HepG2 (cell line): Measurements from ENCODE around the gene FBXO10. TPM values are rescaled to one million over a fixed set of nuclear protein-coding genes. Genes with fewer than 3 reads are reported as not detected.
A peak's percentile ranks its signal among the peaks of the same experiment; 100 is the strongest.

Source experiments
- ATAC-seq: fragments of 200-7000 bp; cut with Tn5 transposase; 3 replicates; pipeline ENCODE4 v1.9.1; 2020; ENCODE audit warnings: mild to moderate bottlenecking, moderate library complexity
- BruUV-seq: library from RNA; stranded (reverse); fragments of 400-500 nt; replicated peaks from 2 replicates; lab custom pipeline; 2021; lab: Mats Ljungman, UMichigan
- CTCF ChIA-PET: fragments of 300-600 bp; formaldehyde crosslinking; extraction: SDS; loops from one replicate; lab custom pipeline; 2021; ENCODE audit warnings: low total read pairs, inconsistent platforms, low intra/inter-chr PET ratio; lab: Yijun Ruan, JAX
- POLR2A ChIA-PET: fragments of 350-600 bp; sonication (Branson Sonifier 250); formaldehyde crosslinking; loops from one replicate; lab custom pipeline; 2020; ENCODE audit warnings: antibody characterized with exemption, inconsistent platforms; lab: Yijun Ruan, JAX
- DNase-seq: peaks from one replicate; pipeline ENCODE4 v3.0.0-alpha.2; 2015; ENCODE audit warnings: low spot score
- FAIRE-seq: peaks from 3 replicates; lab custom pipeline; 2011; peaks lifted over from hg19 to GRCh38; lab: Jason Lieb, UNC
- H2AFZ ChIP-seq: one replicate; pipeline ENCODE4 v1.6.1; 2011; ENCODE audit warnings: low read length, inconsistent platforms
- H3K27ac ChIP-seq: fragments of 300-600 bp; 3 replicates; pipeline ENCODE4 v1.8.0; 2011; ENCODE audit warnings: mixed run types, mild to moderate bottlenecking, mixed read lengths, low read length, inconsistent platforms; ENCODE audit not compliant: insufficient read depth; ENCODE audit errors: extremely low read length
- H3K27me3 ChIP-seq, 2 experiments: fragments of 200-600 bp in 1 of 2; 2 replicates in 1 of 2; 3 replicates in 1 of 2; pipeline versions ENCODE4 v1.6.0 to v1.8.0; 2011; ENCODE audit warnings: low read length in 2 of 2, mild to moderate bottlenecking in 2 of 2, moderate library complexity in 2 of 2, inconsistent platforms in 1 of 2; ENCODE audit not compliant: insufficient read depth in 2 of 2, control insufficient read depth in 1 of 2
- H3K36me3 ChIP-seq, 2 experiments: fragments of 200-600 bp in 1 of 2; replicated peaks in 1 of 2; 2 replicates in 1 of 2; 3 replicates in 1 of 2; pipeline versions ENCODE4 v1.5.1 to v1.8.0; 2011; ENCODE audit warnings: low read length in 2 of 2, inconsistent platforms in 1 of 2; ENCODE audit not compliant: insufficient read depth in 2 of 2, control insufficient read depth in 1 of 2
- H3K4me1 ChIP-seq: 2 replicates; pipeline ENCODE4 v1.5.1; 2012; ENCODE audit warnings: low read length, inconsistent platforms; ENCODE audit not compliant: insufficient read depth
- H3K4me2 ChIP-seq: 2 replicates; pipeline ENCODE4 v1.6.0; 2011; ENCODE audit warnings: low read depth, low read length, inconsistent platforms
- H3K4me3 ChIP-seq, 3 experiments: fragments of 200-600 bp in 1 of 3; sonication (generic), shearing (Covaris generic) in 1 of 3; replicated peaks in 1 of 3; 2 replicates each; pipeline ENCODE4 v1.5.1; 2011 to 2016; ENCODE audit warnings: low read length in 3 of 3, inconsistent platforms in 2 of 3, low read depth in 2 of 3, mild to moderate bottlenecking in 2 of 3, control low read depth in 1 of 3, mixed read lengths in 1 of 3; ENCODE audit not compliant: insufficient read depth in 1 of 3
- H3K79me2 ChIP-seq: one replicate; pipeline ENCODE4 v1.6.1; 2011; ENCODE audit warnings: low read length, inconsistent platforms; ENCODE audit not compliant: insufficient read depth
- H3K9ac ChIP-seq: 2 replicates; pipeline ENCODE4 v1.6.0; 2011; ENCODE audit warnings: mild to moderate bottlenecking, low read depth, low read length, inconsistent platforms; ENCODE audit not compliant: insufficient read depth
- H3K9me3 ChIP-seq: 2 replicates; pipeline ENCODE4 v1.5.1; 2012; ENCODE audit warnings: mild to moderate bottlenecking, low read length
- H4K20me1 ChIP-seq: 2 replicates; pipeline ENCODE4 v1.6.0; 2011; ENCODE audit warnings: inconsistent platforms, mild to moderate bottlenecking, low read length, moderate library complexity; ENCODE audit not compliant: insufficient read depth
- AGO1 ChIP-seq: fragments of 200-400 bp; formaldehyde crosslinking; IDR thresholded peaks from 2 replicates; pipeline ENCODE4 v1.6.1; 2017; ENCODE audit warnings: mild to moderate bottlenecking, low read depth, low read length, moderate library complexity; ENCODE audit not compliant: poor library complexity, severe bottlenecking
- PLRG1 ChIP-seq: fragments of 450-650 bp; conservative IDR thresholded peaks from 2 replicates; pipeline ENCODE4 v1.6.1; 2016
- SMAD9 ChIP-seq: sonication (generic); formaldehyde crosslinking; IDR thresholded peaks from 2 replicates; pipeline ENCODE4 v1.5.1; 2020; ENCODE audit warnings: mild to moderate bottlenecking, missing genetic modification reagents
- ZFP91 ChIP-seq: sonication (generic); formaldehyde crosslinking; IDR thresholded peaks from 2 replicates; pipeline ENCODE4 v1.9.0; 2022; ENCODE audit warnings: missing genetic modification reagents, mild to moderate bottlenecking, borderline replicate concordance
- ZNF263 ChIP-seq: sonication (generic); formaldehyde crosslinking; IDR thresholded peaks from 2 replicates; pipeline ENCODE4 v1.4.0; 2020; ENCODE audit warnings: missing genetic modification reagents
- ZNF510 ChIP-seq: sonication (generic); formaldehyde crosslinking; IDR thresholded peaks from 2 replicates; pipeline ENCODE4 v1.4.0; 2020; ENCODE audit warnings: low read depth, mild to moderate bottlenecking, missing genetic modification reagents
- ZNF687 ChIP-seq: sonication (generic); formaldehyde crosslinking; IDR thresholded peaks from 2 replicates; pipeline ENCODE4 v1.5.1; 2020; ENCODE audit warnings: mild to moderate bottlenecking, missing genetic modification reagents, moderate library complexity
- WGBS: methylation state at CpG from one replicate; pipeline ENCODE4 v1.1.6; 2017; ENCODE audit warnings: low lambda C conversion rate; 5-methylcytosine and 5-hydroxymethylcytosine counted together
- in situ Hi-C: cut with HindIII; loops from 2 replicates; pipeline ENCODE4 v1.10.0; 2017; ENCODE audit warnings: low pct_unique_long_range_greater_than_20kb; ENCODE audit not compliant: extremely low pct_ligation_motif_present
- intact Hi-C: fragments of 100-400 bp; cut with micrococcal nuclease; formaldehyde crosslinking; loops from one replicate; pipeline ENCODE4 v1.10.0; 2022; ENCODE audit not compliant: unreplicated experiment
- polyA plus RNA-seq, 8 experiments: library from polyadenylated mRNA; depleted of rRNA in 3 of 8; stranded (reverse) in 7 of 8; unstranded in 1 of 8; fragments of >200 nt; fragmentation: Illumina TruSeq in 4 of 8; extraction: Trizol in 4 of 8; gene quantifications; 2 replicates each; pipeline versions ENCODE4 v1.2.1 to v1.2.3, GENCODE V29; 2011 to 2016; ENCODE audit warnings: low read depth in 4 of 8, missing spikeins in 1 of 8, mixed read lengths in 1 of 8; ENCODE audit not compliant: insufficient read depth in 1 of 8
- total RNA-seq, 5 experiments: library from RNA; depleted of rRNA; stranded (reverse); fragments of >200 nt; fragmentation: Illumina TruSeq; extraction: Trizol; gene quantifications; 2 replicates each; pipeline ENCODE4 v1.2.3, GENCODE V29; 2016; ENCODE audit warnings: low read depth in 1 of 5

FBXO10 gene
- total and polyA plus RNA-seq, 2 of the 13 experiments (the other 11 are each of a cell fraction or from before 2014, with no cell fraction given): 3.1 to 5.1 TPM

GRCh38 chr9:37509536-37509935 lies 66.6 kb downstream of the FBXO10 start:
- POLR2A ChIA-PET: interaction anchor here (2.1 kb wide), 1 partner anchor 24 kb away, joined by 16 read pairs; the partner anchor contains the start of gene POLR1E
- WGBS: 96% methylated on average over 7 of the region's 7 CpGs
- Histone ChIP-seq H3K27ac (peak overlapping the region; percentile 87), H3K9ac (no peak overlapping the region), H3K36me3 (peaks cover 0 to 3% of the 10 kb centered on the region in 2 experiments; a peak in 3 of 5 replicates), H3K4me3 (no peak overlapping the region), H3K27me3 (no peaks in the 10 kb centered on the region), H3K9me3 (no peaks in the 10 kb centered on the region), H3K4me1 (peaks cover 44% of the 10 kb centered on the region), H3K4me2 (no peak overlapping the region), H4K20me1 (no peaks in the 10 kb centered on the region), H2AFZ (no peak overlapping the region), H3K79me2 (no peaks in the 10 kb centered on the region)
- DNase-seq: no peak
- intact Hi-C loops (no loop called here), in situ Hi-C loops (no loop called here)
- ATAC-seq: no peak
- TF ChIP-seq ZNF687 (peak; percentile 39), ZNF510 (no peak), SMAD9 (CRISPR knock-in tag) (no peak), ZNF263 (CRISPR knock-in tag) (no peak), ZFP91 (CRISPR knock-in tag) (no peak), PLRG1 (no peak), AGO1 (no peak)
- CTCF ChIA-PET: no interaction called here
- BruUV-seq: no TSS peak
- FAIRE-seq: no peak
